HG02623 (cell line): Measurements from ENCODE around the gene CCDC14.
"Not testable (repeated sequence)": the region's sequence is repeated elsewhere in the genome, so short reads cannot be mapped to it uniquely, and the experiment has no call there.

Source experiments
- ATAC-seq: cut with Tn5 transposase; IDR thresholded peaks from one replicate; pipeline ENCODE4 v1.9.1; 2021; ENCODE audit warnings: moderate library complexity; ENCODE audit not compliant: unreplicated experiment

CCDC14 gene

DNA sequence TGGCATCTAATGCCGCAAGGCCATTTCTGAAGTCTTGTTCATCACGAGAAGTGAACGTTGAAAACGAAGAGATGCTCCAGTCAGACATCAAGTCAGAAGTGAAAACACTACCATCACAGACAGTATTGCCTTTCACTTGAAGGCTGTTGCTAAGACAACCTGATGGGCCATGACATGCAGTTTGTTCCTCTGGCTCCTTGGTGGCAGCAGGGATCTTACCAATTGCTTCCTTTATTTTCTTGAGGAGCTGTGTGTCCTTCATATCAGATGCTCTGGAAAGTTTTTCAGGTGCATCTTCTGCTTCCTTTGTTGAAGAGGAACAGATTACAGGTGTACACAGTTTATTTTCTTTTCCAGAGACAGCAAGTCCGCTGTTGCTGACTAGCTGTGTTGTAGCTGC is 46.2 kb downstream of the CCDC14 start:
- ATAC-seq = no peak

DNA sequence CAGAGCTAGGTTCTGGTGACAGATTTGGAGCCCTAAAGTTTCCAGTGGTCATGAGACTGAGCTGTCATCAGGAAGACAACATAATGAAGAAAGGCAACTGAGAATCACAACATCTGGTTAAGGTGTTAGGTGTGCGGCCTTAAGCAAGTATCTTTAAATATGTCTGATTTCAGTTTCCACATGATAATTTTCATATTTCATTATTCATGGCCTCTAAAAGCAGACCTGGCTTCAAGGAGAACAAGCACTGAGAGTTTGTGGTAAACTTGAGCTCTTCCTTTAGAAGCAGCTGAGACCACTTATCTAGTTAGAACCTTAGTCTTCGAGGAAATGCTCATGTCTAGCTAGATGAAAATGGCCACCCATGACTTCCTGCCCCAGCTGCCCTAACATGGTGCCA is 51.2 kb downstream of the CCDC14 start:
- ATAC-seq = peak; percentile 71

DNA sequence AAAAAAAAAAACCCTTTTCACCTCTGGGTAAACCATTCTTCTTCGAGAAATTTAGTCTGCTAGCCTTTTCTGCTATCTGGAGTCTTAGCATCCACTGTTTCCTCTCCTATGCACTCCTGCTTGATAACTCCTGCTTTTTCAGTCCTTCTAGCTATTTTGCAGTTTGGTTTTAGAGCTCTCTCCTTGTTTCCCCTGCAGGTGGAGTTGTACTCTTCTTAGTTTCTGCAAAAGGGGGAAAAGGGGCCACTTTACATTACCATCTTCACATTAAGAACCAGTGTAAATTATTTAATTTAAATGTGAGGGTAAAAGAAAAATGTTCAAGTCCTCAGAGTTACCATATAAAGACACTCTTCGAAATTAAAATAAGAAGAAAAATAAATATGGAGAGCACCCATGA is 53.3 kb downstream of the CCDC14 start:
- ATAC-seq = no peak

DNA sequence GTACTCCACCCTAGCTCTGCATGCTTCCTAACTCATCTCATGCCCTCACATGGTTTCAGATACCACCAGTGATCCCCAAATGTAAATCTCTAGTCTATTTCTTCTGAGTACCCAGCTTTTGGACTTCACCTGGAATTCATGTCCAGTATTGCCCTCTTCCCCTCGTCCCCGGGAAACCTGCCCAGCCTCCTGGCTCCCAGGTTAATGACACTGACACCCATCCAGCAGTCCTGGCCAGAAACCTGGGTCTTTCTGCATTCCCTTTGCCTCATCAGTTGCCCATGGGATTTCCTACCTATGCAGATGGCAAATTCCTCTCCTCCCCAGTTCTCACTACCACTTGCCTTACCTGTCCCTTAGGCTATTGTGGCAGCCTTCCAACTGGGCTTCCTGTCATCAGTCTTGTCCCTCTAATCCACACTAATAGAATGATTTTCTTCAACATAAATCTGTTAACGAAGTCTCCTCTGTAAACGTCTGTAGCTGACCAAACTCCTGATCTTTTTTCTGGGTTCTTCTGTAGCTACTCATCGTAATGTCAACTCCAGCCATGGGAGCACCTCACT is 61.6 kb downstream of the CCDC14 start:
- no peak for ATAC-seq

DNA sequence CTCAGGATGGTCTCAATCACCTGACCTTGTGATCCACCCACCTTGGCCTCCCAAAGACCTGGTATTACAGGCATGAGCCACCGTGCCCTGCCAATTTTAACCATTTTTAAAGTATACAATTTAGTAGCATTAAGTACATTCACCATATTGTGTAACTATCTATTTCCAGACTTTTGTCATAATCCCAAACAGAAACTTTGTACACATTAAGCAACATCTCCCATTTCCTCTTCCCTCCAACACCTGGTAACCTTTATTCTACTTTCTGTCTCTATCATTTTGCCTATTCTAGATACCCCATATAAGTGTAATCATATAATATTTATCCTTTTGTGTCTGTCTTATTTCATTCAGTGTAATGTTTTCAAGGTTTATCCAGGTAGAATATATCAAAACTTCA is 68.0 kb downstream of the CCDC14 start:
- ATAC-seq = no peak

DNA sequence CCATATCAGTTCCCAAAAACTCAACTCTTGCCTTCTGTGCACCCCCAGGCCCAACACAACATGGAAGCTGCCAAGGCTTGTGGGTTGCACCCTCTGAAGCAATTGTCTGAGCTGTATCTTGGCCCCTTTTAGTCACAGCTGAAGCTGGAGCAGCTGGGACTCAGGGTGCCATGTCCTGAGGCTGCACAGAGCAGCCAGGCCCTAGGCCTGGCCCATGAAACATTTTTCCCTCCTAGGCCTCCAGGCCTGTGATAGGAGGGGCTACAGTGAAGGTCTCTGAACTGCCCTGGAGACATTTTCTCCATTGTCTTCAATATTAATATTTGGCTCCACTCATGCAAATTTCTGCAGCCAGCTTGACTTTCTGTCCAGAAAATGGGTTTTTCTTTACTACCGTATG is 68.8 kb downstream of the CCDC14 start:
- no peak for ATAC-seq

DNA sequence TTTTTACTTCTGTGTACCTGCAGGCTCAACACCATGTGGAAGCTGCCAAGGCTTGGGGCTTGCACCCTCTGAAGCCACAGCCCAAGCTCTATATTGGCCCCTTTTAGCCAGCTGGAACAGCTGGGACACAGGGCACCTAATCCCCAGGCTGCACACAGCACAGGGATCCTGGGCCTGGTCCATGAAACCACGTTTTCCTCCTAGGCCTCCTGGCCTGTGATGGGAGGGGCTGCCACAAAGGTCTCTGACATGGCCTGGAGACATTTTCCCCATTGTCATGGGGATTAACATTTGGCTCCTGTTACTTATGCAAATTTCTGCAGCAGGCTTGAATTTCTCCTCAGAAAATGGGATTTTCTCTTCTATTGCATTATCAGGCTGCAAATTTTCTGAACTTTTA is 70.0 kb downstream of the CCDC14 start:
- not testable (repeated sequence) for ATAC-seq

DNA sequence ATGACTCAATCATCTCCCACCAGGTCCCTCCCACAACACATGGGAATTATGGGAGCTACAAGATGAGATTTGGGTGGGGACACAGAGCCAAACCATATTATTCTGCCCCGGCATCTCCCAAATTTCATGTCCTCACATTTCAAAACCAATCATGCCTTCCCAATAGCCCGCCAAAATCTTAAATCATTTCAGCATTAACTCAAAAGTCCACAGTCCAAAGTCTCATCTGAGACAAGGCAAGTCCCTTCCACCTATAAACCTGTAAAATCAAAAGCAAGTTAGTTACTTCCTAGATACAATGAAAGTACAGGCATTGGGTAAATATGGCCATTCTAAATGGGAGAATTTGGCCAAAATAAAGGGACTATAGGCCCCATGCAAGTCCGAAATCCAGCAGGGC is 70.9 kb downstream of the CCDC14 start:
- ATAC-seq = not testable (repeated sequence)

DNA sequence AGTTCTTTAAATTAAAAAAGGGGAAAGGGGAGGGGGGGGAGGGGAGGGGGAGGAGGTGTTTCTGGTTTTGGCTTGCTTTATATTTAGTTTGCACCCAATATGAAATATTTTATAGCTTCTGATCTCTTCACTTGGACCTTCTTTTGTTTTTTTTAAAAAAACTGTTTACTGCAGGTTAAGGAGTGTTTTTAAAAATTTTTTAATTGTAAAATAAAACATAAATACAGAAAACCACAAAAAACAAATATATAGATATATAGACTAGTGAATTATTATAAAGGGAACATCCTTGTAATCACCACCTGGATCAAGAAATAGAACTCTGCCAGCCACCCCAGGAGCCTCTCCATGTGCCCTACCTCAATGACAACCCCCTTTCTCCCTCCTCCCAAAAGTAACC is 76.0 kb downstream of the CCDC14 start:
- ATAC-seq = no peak

DNA sequence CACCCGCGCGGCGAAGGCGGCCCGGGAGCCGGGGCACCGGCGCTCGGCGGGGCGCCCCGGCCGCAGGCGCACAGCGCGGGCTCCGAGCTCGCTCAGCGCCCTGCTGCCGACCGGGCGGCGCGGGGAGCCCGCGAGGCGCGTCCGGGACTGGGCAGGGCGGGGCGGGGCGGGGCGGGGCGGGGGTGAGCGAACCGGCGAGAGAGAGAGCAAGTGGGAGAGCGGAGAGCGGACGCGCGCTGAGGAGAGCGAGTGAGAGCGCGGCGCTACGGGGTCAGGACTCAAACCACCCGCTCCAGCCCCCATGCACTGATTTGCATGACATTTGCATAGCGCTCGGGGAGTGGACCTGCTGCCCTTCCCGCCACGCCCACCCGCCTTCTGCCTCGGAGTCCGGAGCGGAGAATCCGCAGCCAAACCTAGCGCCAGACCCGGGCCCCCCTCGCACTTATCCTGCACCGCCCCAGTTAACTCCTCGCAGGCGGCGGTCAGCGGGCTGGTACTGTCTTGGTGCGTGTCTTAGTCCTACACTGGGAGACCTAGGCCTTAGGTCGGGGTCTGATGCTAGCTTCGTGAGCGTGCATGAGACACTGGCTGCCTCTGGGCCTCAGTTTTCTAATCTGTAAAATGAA is 76.7 kb downstream of the CCDC14 start, which contains the start of gene MYLK:
MYLK (minus strand) TSS at position 130 of the 629 bp plus-strand sequence. CDS start 90,491 bp downstream, outside the sequence.
- no peak for ATAC-seq

DNA sequence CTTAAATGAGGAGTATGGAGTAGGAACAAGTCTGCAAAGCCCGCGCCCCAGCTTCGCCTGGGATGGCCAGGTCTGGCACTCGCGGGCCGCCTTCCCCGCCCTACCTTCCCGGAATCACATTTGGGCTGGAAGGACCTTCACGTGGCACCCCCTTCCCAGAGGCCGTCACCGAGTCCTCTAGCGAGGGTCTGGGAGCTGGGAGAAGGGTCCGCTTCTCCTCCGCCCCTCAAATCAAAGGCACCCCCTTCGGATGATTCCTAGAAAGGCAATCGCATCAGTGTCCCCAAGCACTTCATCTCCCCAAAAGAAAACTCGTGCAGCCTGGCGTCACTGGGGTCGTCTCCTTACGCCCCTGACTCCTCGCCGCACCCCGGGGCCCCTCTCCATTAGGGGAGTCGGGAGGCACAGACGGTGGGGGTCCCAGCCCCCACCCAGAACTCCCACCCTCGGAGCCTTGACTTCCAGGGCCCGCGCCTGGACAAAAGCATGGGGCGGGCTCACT is 77.3 kb downstream of the CCDC14 start:
- ATAC-seq = no peak

DNA sequence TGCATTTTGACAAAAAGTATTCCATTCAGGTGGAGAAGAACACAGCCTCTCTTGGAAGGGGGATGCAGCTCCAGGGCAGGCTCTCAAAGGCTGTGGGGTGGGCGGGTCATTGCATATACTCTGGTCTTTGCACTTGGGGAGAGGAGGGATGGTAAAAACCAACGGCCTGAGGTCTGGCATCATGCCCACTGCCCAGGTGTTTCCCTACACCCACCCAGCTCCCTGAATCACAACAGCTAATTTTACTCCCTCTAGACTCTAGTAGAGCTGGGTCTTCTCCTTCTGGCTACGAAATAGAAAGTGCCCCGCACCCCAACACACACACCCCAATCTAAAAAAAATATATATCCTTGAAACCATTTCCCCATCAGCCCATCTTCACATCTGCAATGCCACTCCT is 77.9 kb downstream of the CCDC14 start:
- no peak for ATAC-seq

DNA sequence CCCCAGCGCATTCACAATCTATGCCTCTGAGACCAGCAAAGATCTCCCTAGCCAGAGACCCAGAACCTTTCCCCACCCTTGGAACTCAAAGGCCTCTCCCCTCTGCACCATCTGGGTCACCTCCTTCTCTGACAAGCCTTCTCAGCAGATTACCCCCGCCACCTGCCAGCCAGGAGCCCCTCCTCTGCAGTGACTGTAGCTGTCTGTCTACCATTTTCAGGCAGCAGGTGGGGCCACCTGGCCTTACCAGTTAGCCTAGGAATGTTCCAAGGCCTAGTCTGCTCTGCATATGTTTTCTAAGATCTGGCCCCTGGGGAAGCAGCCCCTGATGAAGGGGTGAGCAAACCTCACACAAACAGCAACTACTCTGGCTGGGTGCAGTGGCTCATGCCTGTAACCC is 79.3 kb downstream of the CCDC14 start:
- ATAC-seq = no peak

DNA sequence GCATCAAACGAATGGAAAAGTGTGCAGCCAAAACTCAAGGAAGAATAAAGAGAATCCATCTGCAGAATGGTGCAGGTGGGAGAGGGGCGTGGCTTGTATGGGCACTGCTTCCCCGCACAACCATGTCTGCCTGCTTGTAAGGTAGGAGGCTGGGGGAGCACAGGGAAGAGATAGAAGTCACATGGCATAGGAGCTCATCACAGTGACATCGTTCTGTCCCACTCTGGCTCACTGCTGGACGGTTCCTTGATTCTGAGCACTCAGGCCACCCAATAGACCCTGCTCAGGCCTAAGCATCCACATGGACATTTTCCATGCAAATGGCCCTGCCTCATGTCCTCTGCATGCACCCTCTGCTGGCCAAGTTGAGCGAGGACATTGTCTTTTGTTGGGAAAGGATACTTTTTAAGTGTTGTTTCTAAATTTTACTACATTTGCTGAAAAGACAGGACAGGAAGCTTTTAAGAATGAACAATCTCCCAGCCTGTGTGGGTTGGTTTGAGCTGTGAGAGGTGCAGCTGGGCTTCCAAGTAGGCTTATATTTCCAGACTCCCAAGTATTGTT is 79.9 kb downstream of the CCDC14 start:
- ATAC-seq = no peak

DNA sequence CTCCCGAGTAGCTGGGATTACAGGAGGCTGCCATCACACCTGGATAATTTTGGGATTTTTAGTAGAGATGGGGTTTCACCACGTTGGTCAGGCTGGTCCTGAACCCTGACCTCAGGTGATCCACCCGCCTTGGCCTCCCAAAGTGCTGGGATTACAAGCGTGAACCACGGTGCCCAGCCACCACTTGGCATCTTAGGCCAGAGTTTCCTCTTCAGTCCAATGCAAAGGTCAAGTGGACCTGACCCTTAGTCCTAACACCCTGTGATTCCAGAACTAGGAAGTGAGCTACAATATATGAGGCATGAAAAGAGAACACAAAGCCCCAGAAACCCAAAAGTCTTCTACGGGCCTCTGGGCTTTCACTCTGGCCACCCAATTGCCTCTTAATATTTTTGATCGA is 82.2 kb downstream of the CCDC14 start:
- no peak for ATAC-seq

DNA sequence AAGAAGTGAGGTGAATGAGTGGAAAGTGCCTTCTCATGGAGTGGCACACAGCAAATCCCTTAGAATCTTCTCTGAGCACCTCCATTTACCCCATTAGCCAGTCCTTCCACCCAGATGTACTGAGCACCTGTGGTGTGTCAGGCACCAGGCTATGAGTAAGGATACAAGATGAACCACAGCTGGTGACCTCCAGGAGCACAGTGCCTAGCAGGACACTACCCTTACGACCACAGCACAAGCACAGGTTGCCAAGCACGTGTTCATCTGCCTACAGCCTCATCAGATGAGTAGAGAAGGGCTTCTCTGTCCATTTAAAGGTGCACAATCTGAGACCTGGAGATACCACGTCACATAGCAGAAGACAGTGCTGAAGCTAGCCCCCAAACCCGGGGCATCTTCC is 83.1 kb downstream of the CCDC14 start:
- no peak for ATAC-seq

DNA sequence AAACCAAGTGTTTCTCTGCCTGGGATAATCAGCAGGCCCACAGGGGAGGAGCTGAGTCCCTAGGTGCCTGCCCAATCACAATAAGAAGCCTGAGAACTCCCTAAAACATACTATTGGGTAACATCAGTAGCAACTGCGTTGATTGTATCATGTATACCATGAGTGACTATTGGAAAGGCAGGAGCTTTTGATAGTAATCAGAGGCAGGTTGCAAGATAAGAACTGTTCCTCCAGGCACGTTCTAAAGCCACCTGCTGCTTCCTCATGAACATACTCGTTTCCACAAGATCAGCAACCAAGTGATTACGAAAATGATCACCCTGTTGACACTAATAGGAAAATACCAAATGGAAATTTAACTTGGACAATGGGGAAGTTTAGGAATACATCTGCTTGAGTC is 83.6 kb downstream of the CCDC14 start:
- ATAC-seq = no peak

DNA sequence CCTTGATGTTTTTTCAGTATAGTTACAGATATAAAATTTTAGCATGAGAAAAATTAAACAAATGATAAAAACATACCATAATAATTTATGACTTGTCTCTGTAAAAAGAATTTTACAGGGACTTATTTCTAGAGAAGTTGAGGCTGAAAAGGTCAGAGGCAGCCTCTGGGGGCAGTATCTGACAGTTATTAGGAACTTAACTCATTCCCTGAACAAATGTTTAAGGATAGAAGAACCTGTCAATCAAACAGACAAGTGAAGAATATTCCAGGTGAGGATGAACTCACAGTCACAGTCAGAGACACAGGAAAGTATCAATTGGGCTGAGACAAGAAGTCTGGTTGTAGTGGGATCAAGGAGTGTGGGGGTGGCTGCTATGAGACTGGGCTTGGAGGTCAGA is 84.2 kb downstream of the CCDC14 start:
- no peak for ATAC-seq

DNA sequence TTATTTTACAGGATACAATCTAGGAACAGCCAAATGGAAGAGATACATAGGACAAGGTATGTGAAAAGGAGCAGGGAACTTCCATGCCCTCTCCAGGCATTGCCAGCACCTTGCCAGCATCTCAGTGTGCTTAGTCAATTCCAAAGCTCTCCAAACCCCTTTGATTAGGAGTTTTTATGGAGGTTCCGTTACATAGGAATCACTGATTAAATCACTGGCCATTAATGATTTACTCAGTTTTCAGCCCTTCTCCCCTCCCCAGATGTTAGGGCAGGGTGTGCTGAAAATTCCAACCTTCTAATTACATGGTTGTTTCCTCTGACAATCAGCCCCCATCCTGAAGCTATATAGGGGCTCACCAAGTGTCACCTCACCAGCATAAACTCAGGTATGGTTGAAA is 88.4 kb downstream of the CCDC14 start:
- ATAC-seq = no peak

DNA sequence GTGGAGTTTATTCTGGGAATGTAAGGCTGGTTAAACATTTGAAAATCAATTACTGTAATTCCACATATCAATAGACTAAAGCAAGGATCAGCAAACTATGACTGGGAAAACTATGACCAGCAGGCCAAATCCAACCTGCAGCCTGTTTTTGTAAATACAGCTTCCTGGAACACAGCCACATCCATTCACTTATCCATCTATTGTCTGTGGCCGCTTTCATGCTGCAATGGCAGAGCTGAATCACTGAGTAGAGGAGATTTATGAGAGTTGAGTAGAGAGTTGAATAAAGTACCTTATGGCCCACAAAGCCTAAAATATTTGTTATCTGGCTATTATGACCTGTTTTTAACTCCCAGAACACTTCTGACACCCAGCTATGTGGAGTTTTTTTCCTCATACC is 89.1 kb downstream of the CCDC14 start:
- no peak for ATAC-seq

DNA sequence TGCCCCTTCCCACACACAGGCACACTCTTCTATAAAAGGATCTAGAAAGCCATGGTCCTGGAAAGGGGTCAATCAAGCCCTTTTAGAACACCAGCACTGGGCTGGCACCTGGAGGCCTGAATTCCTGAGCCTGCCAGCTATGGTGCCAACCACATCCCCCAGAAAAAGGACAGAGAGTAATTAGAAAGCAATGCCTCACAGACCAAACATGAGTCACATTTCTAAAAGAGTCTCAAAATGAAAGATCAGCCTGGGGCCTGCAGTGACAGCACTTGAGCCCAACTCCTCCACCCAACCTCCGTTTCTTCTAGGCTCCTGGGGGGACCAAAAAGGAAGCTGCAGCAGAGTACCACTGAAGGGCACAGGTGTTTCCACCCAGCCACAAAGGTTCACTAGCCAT is 91.0 kb downstream of the CCDC14 start:
- no peak for ATAC-seq

DNA sequence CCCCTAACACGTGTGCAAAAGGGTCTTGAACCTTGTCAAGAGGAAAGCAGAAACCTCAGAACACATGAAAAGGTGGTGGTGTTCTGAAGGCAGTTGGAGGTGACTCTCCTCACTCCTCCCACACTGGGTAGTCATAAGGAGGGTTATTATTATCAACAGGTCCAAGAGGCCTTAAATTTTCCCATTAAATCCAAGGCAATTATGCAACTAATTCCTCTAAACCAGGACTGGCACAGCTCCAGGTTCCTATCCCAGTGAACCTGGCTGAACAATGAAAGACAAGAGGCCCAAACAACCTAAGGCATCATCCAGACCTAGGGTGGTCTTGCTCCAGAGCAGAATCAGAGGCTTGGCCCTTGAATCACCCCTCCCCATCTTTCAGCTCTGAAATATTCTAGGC is 91.9 kb downstream of the CCDC14 start:
- no peak for ATAC-seq

DNA sequence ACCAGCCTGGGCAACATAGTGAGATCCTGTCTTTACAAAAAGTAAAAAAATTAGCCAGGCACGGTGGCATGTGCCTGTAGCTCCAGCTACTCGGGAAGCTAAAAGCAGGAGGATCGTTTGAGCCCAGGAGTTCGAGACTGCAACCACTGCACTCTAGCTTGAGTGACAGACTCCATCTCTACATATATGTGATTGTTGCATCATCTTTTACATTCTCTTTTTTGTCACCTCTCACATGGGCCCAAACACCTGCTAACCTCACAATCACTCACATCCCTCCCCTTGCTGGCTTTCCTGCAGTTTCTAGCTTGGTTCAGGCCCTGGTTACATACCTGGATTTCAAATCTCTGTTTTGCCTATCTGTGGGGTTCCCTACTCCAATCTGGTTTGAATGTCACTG is 96.3 kb downstream of the CCDC14 start:
- no peak for ATAC-seq
